Measurements from ENCODE around the gene EDAR.

Gene EDAR

GRCh38 chr2:108940156-108940555 is 48.9 kb downstream of the EDAR start:
- no peak for DNase-seq (ENCODE audit: low read depth)

DNA sequence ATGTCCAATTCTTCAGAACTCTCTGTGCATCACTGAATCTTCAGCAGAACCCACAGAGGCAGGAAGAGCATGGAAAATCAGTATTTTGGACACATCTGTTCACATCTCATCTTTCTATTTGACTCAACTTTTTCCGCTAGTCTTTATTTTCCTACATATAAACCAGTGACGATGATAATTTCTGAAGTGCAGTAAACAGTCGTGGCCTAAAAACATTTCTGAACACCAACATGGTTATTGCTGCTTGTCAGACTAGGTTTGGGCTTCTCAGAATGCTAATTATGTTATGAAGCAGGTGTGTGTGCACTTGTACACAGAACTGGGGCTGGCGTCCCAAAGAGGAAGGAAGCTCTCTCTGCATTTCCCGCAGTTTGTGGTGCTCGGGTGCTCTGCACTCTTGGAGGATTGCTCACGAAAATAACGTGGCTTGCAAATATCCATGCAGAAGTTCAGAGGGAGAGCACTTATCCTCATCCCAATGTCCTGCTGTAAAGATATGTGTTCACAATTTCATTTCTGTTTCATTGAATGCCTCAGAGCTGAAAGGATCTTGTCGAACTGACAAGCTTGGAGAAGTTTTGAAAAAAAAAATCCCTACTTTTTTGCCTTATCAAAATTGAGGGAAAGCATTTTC is 50.8 kb downstream of the EDAR start:
- no peak for DNase-seq (ENCODE audit: low read depth)

DNA sequence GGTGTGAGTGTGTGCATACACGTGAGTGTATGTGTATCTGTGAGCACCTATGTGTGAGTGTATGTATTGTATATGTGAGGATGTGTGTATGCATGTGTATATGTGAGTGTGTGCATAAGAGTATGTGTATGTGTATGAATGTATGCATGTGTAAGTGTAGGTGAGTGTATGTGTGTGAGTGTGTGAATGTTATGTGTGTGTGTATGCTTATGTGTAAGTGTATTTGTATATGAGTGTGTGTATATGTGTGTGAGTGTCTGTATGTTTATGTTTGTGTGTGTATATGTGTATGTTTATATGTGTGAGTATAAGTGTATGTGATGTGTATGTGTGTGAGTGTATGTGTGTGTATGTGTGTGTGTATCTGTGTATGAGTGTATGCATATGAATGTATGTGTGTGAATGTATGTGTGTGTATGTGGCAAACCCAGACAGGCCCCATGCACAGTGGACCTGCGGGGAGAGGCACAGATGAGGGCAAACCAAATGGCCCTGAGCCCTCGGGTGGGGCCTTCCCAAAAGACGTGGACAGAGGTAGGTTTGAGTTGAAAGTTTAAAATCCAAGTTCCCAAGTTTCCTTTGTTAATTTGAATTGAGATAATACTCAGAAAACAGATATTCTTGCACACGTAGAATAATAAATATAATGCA is 51.5 kb downstream of the EDAR start:
- no peak for DNase-seq (ENCODE audit: low read depth)

DNA sequence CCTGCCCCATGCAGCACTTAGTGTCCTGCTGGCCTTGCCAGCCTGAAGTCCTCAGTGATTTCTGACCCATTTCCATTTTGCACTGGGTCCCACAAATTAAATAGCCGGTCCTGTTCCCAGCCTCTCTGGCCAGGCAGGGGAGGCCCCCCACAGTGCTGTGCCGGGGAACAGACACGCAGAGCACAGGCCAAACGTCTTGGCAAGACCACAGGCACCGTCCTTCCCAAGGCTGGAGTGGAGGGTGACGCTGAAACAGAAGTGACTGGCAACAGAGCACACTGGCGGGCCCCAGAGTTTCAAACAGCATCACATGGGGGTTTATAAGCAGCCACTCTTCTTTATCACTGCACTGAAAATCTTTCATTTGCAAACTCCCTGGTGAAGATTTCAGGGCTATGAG is 52.2 kb downstream of the EDAR start:
- no peak for DNase-seq (ENCODE audit: low read depth)

GRCh38 chr2:108936076-108936864 is 52.8 kb downstream of the EDAR start:
- no peak for DNase-seq (ENCODE audit: low read depth)

DNA sequence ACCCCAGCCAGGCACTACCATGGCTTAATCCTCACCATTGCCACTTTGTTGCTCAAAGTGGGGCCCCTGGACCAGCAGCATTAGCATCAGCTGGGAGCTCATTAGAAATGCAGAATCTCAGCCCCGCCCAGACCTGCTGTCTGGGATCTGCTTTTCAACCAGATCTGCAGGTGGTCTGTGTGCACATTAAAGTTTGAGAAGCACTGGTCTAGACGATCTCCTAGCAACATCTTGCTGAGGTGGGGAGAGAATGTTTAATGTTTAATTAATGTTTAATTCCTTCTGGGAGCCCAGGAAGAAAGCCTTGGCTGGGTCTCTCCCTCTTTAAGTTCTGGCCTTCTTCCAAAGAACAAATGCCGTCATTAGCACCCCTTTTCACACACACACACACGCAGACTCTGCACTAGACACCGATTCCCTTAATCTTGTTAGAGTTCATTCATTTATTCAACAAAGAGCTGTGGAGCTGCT is 53.7 kb downstream of the EDAR start:
- DNase-seq (ENCODE audit: low read depth): no peak

DNA sequence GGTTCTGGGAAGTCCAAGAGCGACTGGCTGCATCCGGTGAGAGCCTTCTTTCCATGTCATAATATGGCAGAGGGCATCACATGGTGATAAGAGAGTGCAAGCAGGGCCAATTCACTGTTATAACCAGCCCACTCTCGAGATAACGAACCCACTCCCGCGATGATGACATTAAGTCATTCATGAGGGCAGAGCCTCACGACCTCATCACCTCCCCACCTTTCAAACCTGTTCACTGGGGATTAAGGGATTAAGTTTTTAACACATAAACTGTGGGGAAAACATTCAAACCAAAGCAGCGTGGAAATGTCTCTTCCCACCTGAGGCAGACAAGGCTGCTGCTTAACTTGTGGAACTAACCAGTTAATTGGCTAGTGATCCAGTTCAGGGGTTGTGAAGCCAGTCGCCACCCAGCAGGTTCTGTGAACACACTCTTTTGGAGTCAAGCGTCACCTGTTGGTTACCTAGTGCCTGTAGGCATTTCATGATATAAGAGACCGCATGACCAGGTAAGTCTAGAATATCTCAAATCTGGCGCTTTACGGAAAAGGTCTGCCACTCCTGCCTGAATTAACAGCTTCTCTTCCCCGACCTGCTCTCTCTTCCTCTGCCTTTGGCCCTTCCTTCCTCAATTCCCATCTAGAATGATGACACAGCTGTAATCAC is 54.3 kb downstream of the EDAR start:
- no peak for DNase-seq (ENCODE audit: low read depth)

GRCh38 chr2:108934151-108934550 is 54.9 kb downstream of the EDAR start:
- no peak for DNase-seq (ENCODE audit: low read depth)

DNA sequence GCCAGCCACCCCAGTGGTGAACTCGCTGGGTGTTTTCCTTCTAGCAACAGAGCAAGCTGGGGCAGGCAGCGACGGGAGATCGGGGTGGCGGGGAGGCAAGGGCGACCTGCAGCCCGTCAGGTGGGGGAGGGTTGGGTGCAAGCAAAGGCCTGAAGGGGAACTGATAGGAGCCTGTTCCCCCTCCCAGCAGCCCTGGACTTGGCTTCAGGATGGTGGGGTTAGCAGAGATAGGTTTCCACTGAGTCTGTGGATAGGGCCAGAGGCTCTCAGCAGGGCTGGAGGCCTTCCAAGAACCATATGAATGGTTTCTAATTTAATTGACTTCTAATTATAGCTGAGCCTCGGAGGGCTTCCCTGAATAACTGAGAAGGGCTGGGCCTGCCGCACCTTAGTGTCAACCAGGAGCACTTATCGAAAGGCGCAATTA is 55.3 kb downstream of the EDAR start:
- DNase-seq (ENCODE audit: low read depth): no peak

- no peak for DNase-seq (ENCODE audit: low read depth)
Measured at GRCh38 chr2:108932736-108933332, 56.2 kb downstream of the EDAR start.

DNA sequence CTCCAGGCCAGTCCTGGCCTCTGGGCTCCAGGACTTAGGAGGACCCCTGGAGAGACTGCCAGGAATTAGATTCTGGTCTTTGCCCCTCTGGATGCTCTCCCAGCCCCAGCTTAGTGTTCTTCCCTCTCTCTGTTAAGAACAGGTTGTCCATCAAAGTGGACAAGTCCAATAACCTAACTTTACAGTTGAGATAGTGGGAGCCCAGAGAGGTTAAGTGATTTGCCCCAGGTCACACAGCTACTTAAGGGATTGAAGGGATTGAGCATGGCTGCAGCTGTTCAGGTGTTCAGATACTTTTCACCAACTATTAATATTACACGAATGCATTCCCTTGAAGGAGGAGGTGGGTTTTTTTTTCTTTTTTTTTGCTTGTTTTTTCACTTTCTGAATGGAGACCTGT is 57.6 kb downstream of the EDAR start:
- DNase-seq (ENCODE audit: low read depth): no peak

DNA sequence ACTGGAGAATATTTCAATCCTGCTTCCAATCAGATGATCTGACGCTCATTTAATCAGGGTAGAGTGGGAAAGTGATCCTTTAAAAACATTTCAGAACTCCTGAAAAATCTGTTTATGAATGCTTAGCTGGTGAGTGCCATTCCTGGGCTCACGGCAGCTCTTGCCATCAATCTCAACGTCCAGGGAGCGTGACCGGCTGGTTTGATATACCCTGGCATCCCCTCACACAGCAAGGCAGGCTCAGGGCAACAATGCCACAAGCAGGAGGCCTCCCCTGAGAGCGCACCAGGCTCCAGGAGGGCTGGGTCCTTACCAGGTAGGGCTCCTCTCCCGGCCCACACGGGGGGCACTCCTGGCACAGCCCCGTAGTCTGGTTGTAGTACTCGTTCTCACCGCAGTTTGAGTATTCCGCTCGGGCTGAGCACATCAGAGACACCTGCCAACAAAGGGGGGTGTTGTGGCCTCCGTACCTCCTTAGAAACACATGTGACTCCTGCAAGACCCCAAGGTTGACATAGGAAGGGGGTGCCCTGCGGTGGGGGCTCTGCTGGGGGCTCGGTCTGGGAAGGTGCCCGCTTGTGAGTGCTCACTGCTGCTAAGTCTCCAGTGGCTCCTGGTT is 59.1 kb downstream of the EDAR start:
- no peak for DNase-seq (ENCODE audit: low read depth)

- DNase-seq (ENCODE audit: low read depth): no peak
Measured at GRCh38 chr2:108928660-108929377, 60.2 kb downstream of the EDAR start.

DNA sequence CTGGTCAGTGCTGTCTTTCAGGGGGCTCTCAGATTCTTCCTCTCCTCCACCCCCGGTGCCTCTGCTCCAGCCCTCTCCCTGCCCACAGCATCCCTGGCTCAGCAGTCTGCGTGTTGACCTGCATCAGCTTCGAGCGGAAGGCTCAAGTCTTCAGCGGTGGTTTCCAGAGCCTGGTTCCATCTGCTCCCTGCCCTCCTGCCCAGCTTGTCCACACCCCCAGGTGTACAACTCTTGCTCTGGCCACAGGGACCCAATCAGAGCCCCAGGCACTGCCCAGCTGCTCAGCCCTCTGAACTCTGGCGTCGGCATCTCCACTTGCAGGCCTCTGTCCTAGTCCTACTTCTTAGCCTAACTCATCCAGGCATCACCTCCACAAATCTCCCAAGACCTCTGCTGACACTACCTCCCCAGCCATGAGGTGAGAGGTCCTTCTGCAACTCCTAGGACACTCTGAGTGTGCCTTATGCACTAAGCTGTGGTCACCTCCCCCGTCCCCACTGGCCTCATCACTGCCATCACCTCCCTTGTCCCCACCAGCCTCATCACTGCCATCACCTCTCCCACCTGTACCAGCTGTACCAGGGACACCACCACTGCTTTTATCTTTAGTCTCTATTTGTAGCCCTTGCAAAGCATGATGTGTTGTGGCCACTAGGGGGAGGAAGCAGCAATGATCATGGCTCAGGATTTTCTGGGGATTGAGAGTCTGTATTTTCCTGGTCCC is 60.9 kb downstream of the EDAR start:
- no peak for DNase-seq (ENCODE audit: low read depth)

GRCh38 chr2:108927405-108927804 is 61.6 kb downstream of the EDAR start:
- no peak for DNase-seq (ENCODE audit: low read depth)

DNA sequence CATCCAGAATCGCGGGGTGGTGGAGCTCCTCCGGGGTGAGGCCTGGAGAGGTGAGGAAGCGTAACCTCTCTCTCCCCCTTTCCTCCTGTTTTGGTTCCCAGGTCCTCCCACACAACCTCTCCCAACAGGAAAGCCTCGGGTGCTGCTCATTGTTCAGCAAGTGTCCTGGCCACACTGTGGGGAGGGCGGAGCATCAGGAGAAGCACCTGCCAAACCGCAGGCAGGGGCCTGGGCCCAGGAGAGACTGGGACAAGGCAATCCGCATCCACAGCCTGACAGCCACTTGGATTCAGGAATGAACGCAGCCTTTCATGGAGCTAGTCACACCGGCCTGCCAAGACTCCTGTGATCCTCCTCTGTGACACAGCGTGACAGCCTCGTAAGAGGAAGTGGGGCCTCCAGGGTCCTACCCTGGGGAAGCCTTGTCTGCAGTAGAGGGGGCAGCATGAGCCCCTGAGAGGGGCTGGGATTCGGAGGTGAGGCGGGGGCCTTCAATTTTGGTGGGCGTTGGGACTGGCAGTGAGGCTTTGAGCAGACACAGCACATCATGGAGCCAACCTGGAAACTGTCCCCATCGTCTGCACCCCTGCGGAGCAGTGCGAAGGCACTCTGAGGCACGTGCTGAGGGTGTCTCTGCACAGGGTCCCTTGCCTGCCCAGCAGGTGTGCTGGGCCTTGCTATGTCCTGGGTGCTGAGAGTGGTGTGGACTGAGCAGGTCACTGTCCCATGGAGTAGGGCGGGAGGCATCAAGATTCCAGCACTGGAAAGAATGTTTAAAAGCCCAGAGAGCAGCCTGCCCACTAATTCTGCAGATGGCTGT is 62.2 kb downstream of the EDAR start:
- DNase-seq (ENCODE audit: low read depth): no peak

- no peak for DNase-seq (ENCODE audit: low read depth)
Measured at GRCh38 chr2:108925735-108926134, 63.3 kb downstream of the EDAR start.

DNA sequence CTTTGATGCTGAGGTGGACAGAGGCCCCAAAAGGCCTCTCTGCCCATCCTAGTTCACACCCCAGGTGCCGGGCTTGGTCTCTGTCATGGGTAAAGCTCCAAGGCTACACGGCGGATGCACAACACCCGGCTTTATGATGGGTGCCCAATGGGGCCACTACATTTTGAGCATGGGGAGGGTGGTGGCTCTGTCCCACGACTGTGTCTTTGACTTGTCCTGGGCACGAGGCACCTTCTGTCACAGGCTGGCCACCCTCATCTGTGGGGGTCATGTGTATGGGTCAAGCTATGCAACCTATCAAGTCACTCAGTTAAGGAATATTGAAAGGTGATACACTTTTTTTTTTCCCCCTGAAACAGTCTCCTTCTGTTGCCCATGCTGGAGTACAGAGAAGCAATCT is 63.7 kb downstream of the EDAR start:
- no peak for DNase-seq (ENCODE audit: low read depth)

- no peak for DNase-seq (ENCODE audit: low read depth)
Measured at GRCh38 chr2:108924580-108925251, 64.3 kb downstream of the EDAR start.
